ENCODE measurements around the gene TMX2.
"Not testable (repeated sequence)": the region's sequence is repeated elsewhere in the genome, so short reads cannot be mapped to it uniquely, and the experiment has no call there.

Gene TMX2

GRCh38 chr11:57668434-57668782, 44.0 kb upstream of the TMX2 start:
- H3K27me3 ChIP-seq (ENCODE audit: insufficient read depth, low read depth, severe bottlenecking), result no peaks in the 10 kb centered on the region
- TF ChIP-seq CTCF (IDR thresholded peaks at IDR 0.05; ENCODE audit: low read depth, low read length), result no peak
- peak overlapping the region; percentile 100 for H3K27ac ChIP-seq
- peaks cover 26% of the 10 kb centered on the region for H3K36me3 ChIP-seq
- H3K9me3 ChIP-seq (ENCODE audit: severe bottlenecking), result no peaks in the 10 kb centered on the region
- peak overlapping the region; percentile 85 for H3K4me3 ChIP-seq (ENCODE audit: low read depth, low read length)
- DNase-seq, result no peak

- no peak for DNase-seq
- no peak overlapping the region; the same call in 1 of the 2 replicates for H3K27ac ChIP-seq
- no peak overlapping the region for H3K4me3 ChIP-seq (ENCODE audit: low read depth, low read length)
- no peaks in the 10 kb centered on the region for H3K27me3 ChIP-seq (ENCODE audit: insufficient read depth, low read depth, severe bottlenecking)
- TF ChIP-seq CTCF (IDR thresholded peaks at IDR 0.05; ENCODE audit: low read depth, low read length), result no peak
- H3K9me3 ChIP-seq (ENCODE audit: severe bottlenecking), result no peaks in the 10 kb centered on the region
- peaks cover 38% of the 10 kb centered on the region for H3K36me3 ChIP-seq
Observed at GRCh38 chr11:57674251-57674650, 38.1 kb upstream of the TMX2 start.

GRCh38 chr11:57675176-57675941, 37.0 kb upstream of the TMX2 start:
- H3K27me3 ChIP-seq (ENCODE audit: insufficient read depth, low read depth, severe bottlenecking), result no peaks in the 10 kb centered on the region
- TF ChIP-seq CTCF (IDR thresholded peaks at IDR 0.05; ENCODE audit: low read depth, low read length), result no peak
- H3K4me3 ChIP-seq (ENCODE audit: low read depth, low read length), result no peak overlapping the region
- DNase-seq, result no peak
- peaks cover 38% of the 10 kb centered on the region for H3K36me3 ChIP-seq
- no peaks in the 10 kb centered on the region for H3K9me3 ChIP-seq (ENCODE audit: severe bottlenecking)
- no peak overlapping the region for H3K27ac ChIP-seq

GRCh38 chr11:57679396-57679795, 33.0 kb upstream of the TMX2 start:
- no peak overlapping the region for H3K4me3 ChIP-seq (ENCODE audit: low read depth, low read length)
- H3K9me3 ChIP-seq (ENCODE audit: severe bottlenecking), result no peaks in the 10 kb centered on the region
- TF ChIP-seq CTCF (IDR thresholded peaks at IDR 0.05; ENCODE audit: low read depth, low read length), result no peak
- H3K36me3 ChIP-seq, result peaks cover 34% of the 10 kb centered on the region
- H3K27me3 ChIP-seq (ENCODE audit: insufficient read depth, low read depth, severe bottlenecking), result no peaks in the 10 kb centered on the region
- H3K27ac ChIP-seq, result no peak overlapping the region; the same call in 1 of the 2 replicates
- no peak for DNase-seq

GRCh38 chr11:57680552-57680874, 31.9 kb upstream of the TMX2 start:
- 0 out of 2 replicates have a peak overlapping the region, but pooled peaks have one; percentile 6 for H3K4me3 ChIP-seq (ENCODE audit: low read depth, low read length)
- H3K27me3 ChIP-seq (ENCODE audit: insufficient read depth, low read depth, severe bottlenecking), result no peaks in the 10 kb centered on the region
- TF ChIP-seq CTCF (IDR thresholded peaks at IDR 0.05; ENCODE audit: low read depth, low read length), result no peak
- H3K9me3 ChIP-seq (ENCODE audit: severe bottlenecking), result no peaks in the 10 kb centered on the region
- peak; percentile 21 for DNase-seq
- peaks cover 45% of the 10 kb centered on the region for H3K36me3 ChIP-seq
- peak overlapping the region; percentile 79 for H3K27ac ChIP-seq

GRCh38 chr11:57681168-57681567, 31.2 kb upstream of the TMX2 start:
- Histone ChIP-seq H3K36me3 (peaks cover 47% of the 10 kb centered on the region), H3K27ac (peak overlapping the region; percentile 79), H3K9me3 (ENCODE audit: severe bottlenecking) (no peaks in the 10 kb centered on the region), H3K4me3 (ENCODE audit: low read depth, low read length) (peak overlapping the region; percentile 6; the same call in 1 of the 2 replicates), H3K27me3 (ENCODE audit: insufficient read depth, low read depth, severe bottlenecking) (no peaks in the 10 kb centered on the region)
- DNase-seq, result peak; percentile 14
- no peak for TF ChIP-seq CTCF (IDR thresholded peaks at IDR 0.05; ENCODE audit: low read depth, low read length)

GRCh38 chr11:57690474-57690873, 21.9 kb upstream of the TMX2 start:
- H3K4me3 ChIP-seq (ENCODE audit: low read depth, low read length); DNase-seq; H3K9me3 ChIP-seq (ENCODE audit: severe bottlenecking); H3K27me3 ChIP-seq (ENCODE audit: insufficient read depth, low read depth, severe bottlenecking); H3K27ac ChIP-seq: not testable (repeated sequence)
- H3K36me3 ChIP-seq, result peaks cover 81% of the 10 kb centered on the region
